Erythroblast (primary cell): ENCODE measurements around the gene LRRC3B.

Source experiments
- GATA1 ChIP-seq: IDR thresholded peaks from 2 replicates; pipeline ENCODE4 v1.6.1; 2011; ENCODE audit warnings: low read depth, mild to moderate bottlenecking, control low read depth, low read length, moderate library complexity
- POLR2A ChIP-seq: IDR thresholded peaks from 2 replicates; pipeline ENCODE4 v1.6.1; 2011; ENCODE audit warnings: mild to moderate bottlenecking, low read length

DNA sequence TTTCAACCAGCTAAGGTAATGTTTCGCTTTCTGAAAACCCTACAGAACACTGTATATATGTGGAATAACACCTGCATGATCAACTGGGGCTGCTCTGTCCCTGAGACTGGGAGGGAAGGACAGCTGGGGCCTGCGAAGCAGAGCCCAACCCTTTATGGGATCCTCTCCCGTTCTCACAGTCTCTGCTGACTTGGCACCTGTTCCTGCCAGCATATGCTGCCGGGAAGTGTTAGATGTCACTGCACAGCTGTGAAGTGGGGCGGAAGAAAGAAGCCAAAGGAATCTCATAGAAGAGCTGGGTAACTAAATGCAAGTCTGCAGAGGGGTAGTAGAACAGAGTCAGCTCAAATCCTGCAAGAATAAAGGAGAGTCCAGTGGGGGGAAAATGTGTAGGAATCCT is 29.6 kb downstream of the LRRC3B start:
- TF ChIP-seq POLR2A (no peak), GATA1 (no peak)
